IPS DF 6.9 (cell line): ENCODE measurements around the gene REPS1.

Source experiments
- DNase-seq: peaks from one replicate; pipeline ENCODE4 v3.0.0-alpha.2; 2013; ENCODE audit warnings: low read depth, low spot score
- H3K27ac ChIP-seq: one replicate; pipeline ENCODE4 v1.5.1; 2013; ENCODE audit warnings: low read length, control low read depth
- H3K27me3 ChIP-seq: 2 replicates; pipeline ENCODE4 v1.6.1; 2013; ENCODE audit warnings: mild to moderate bottlenecking, low read length; ENCODE audit not compliant: control insufficient read depth, insufficient read depth
- H3K36me3 ChIP-seq: 2 replicates; pipeline ENCODE4 v1.6.1; 2013; ENCODE audit warnings: low read length; ENCODE audit not compliant: control insufficient read depth, insufficient read depth
- H3K4me1 ChIP-seq: 2 replicates; pipeline ENCODE4 v1.6.1; 2013; ENCODE audit warnings: low read length; ENCODE audit not compliant: control insufficient read depth, insufficient read depth
- H3K4me3 ChIP-seq: 2 replicates; pipeline ENCODE4 v1.5.1; 2013; ENCODE audit warnings: mild to moderate bottlenecking, low read length
- H3K9me3 ChIP-seq: 2 replicates; pipeline ENCODE4 v1.6.1; 2013; ENCODE audit warnings: low read length, inconsistent platforms; ENCODE audit not compliant: control insufficient read depth, insufficient read depth
- WGBS: extraction: QIAGEN DNeasy Blood & Tissue Kit; methylation state at CpG from one replicate; pipeline ENCODE4 v1.1.7; 2013; ENCODE audit warnings: mixed read lengths, missing lambda C conversion rate; ENCODE audit not compliant: insufficient read length, insufficient coverage; 5-methylcytosine and 5-hydroxymethylcytosine counted together

Gene REPS1

GRCh38 chr6:138907167-138907566, 80.9 kb downstream of the REPS1 start:
- Histone ChIP-seq H3K27ac (no peak overlapping the region), H3K27me3 (no peaks in the 10 kb centered on the region), H3K36me3 (peaks cover 3% of the 10 kb centered on the region; the same call in 1 of the 2 replicates), H3K9me3 (no peaks in the 10 kb centered on the region), H3K4me1 (no peaks in the 10 kb centered on the region), H3K4me3 (no peak overlapping the region)
- no CpG with 5 or more reads among the region's 7 CpGs for WGBS
- no peak for DNase-seq

- DNase-seq = no peak
- no peaks in the 10 kb centered on the region for H3K9me3 ChIP-seq
- H3K27ac ChIP-seq = no peak overlapping the region
- H3K4me3 ChIP-seq = no peak overlapping the region
- H3K27me3 ChIP-seq = no peaks in the 10 kb centered on the region
- H3K4me1 ChIP-seq = no peaks in the 10 kb centered on the region
- peaks cover 2% of the 10 kb centered on the region; the same call in 1 of the 2 replicates for H3K36me3 ChIP-seq
Measured at GRCh38 chr6:138897031-138897430, 91.0 kb downstream of the REPS1 start.

GRCh38 chr6:138896104-138896756, 91.8 kb downstream of the REPS1 start:
- H3K4me1 ChIP-seq = no peaks in the 10 kb centered on the region
- H3K4me3 ChIP-seq = no peak overlapping the region
- DNase-seq = no peak
- no CpG with 5 or more reads among the region's 8 CpGs for WGBS
- H3K27me3 ChIP-seq = no peaks in the 10 kb centered on the region
- H3K27ac ChIP-seq = no peak overlapping the region
- peaks cover 2% of the 10 kb centered on the region; the same call in 1 of the 2 replicates for H3K36me3 ChIP-seq
- H3K9me3 ChIP-seq = no peaks in the 10 kb centered on the region

GRCh38 chr6:138891255-138891986, 96.6 kb downstream of the REPS1 start:
- Histone ChIP-seq H3K4me1 (no peaks in the 10 kb centered on the region), H3K27ac (no peak overlapping the region)
- no CpG with 5 or more reads among the region's 3 CpGs for WGBS

GRCh38 chr6:138885156-138885819, 102.8 kb downstream of the REPS1 start:
- Histone ChIP-seq H3K36me3 (no peaks in the 10 kb centered on the region), H3K9me3 (no peaks in the 10 kb centered on the region), H3K4me1 (no peaks in the 10 kb centered on the region), H3K27me3 (no peaks in the 10 kb centered on the region), H3K27ac (no peak overlapping the region), H3K4me3 (no peak overlapping the region)
- WGBS = no CpG with 5 or more reads among the region's 13 CpGs
- no peak for DNase-seq

More at GRCh38 chr6:138891255-138891986, 96.6 kb downstream of the REPS1 start:
- H3K4me3 ChIP-seq = no peak overlapping the region
- H3K9me3 ChIP-seq = no peaks in the 10 kb centered on the region
- DNase-seq = no peak
- H3K27me3 ChIP-seq = no peaks in the 10 kb centered on the region
- H3K36me3 ChIP-seq = no peaks in the 10 kb centered on the region

- Histone ChIP-seq H3K36me3 (no peaks in the 10 kb centered on the region), H3K27ac (no peak overlapping the region), H3K27me3 (no peaks in the 10 kb centered on the region), H3K4me1 (no peaks in the 10 kb centered on the region), H3K9me3 (no peaks in the 10 kb centered on the region), H3K4me3 (no peak overlapping the region)
- no CpG with 5 or more reads among the region's 7 CpGs for WGBS
- no peak for DNase-seq
Measured at GRCh38 chr6:138882369-138883017, 105.6 kb downstream of the REPS1 start.

GRCh38 chr6:138873191-138873590, 114.9 kb downstream of the REPS1 start:
- WGBS = no CpG with 5 or more reads among the region's 8 CpGs
- H3K27ac ChIP-seq = no peak overlapping the region
- no peaks in the 10 kb centered on the region for H3K27me3 ChIP-seq
- no peak overlapping the region for H3K4me3 ChIP-seq
- H3K36me3 ChIP-seq = no peaks in the 10 kb centered on the region
- no peaks in the 10 kb centered on the region for H3K9me3 ChIP-seq
- no peak for DNase-seq
- no peaks in the 10 kb centered on the region for H3K4me1 ChIP-seq

GRCh38 chr6:138869398-138869797, 118.7 kb downstream of the REPS1 start:
- Histone ChIP-seq H3K4me3 (no peak overlapping the region), H3K27me3 (no peaks in the 10 kb centered on the region), H3K9me3 (no peaks in the 10 kb centered on the region), H3K4me1 (no peaks in the 10 kb centered on the region), H3K36me3 (no peaks in the 10 kb centered on the region), H3K27ac (no peak overlapping the region)
- WGBS = no CpG with 5 or more reads among the region's 4 CpGs
- no peak for DNase-seq

GRCh38 chr6:138868181-138868580, 119.9 kb downstream of the REPS1 start:
- Histone ChIP-seq H3K27ac (no peak overlapping the region), H3K36me3 (no peaks in the 10 kb centered on the region), H3K9me3 (no peaks in the 10 kb centered on the region), H3K4me3 (no peak overlapping the region), H3K27me3 (no peaks in the 10 kb centered on the region), H3K4me1 (no peaks in the 10 kb centered on the region)
- DNase-seq = no peak

GRCh38 chr6:138865480-138866109, 122.5 kb downstream of the REPS1 start:
- no peak overlapping the region for H3K27ac ChIP-seq
- DNase-seq = no peak
- no peak overlapping the region for H3K4me3 ChIP-seq
- H3K27me3 ChIP-seq = no peaks in the 10 kb centered on the region
- H3K9me3 ChIP-seq = no peaks in the 10 kb centered on the region
- no peaks in the 10 kb centered on the region for H3K4me1 ChIP-seq
- 100% methylated on average over 1 of the region's 6 CpGs for WGBS
- no peaks in the 10 kb centered on the region for H3K36me3 ChIP-seq
